Measurements from ENCODE around the gene PHF12. TPM values are rescaled to one million over a fixed set of nuclear protein-coding genes. Genes with fewer than 3 reads are reported as not detected.

The PHF12 gene
- total and polyA plus RNA-seq, 2 of the 8 experiments (the other 6 are each of a cell fraction or from before 2014, with no cell fraction given) = 38.8 to 65.7 TPM

DNA sequence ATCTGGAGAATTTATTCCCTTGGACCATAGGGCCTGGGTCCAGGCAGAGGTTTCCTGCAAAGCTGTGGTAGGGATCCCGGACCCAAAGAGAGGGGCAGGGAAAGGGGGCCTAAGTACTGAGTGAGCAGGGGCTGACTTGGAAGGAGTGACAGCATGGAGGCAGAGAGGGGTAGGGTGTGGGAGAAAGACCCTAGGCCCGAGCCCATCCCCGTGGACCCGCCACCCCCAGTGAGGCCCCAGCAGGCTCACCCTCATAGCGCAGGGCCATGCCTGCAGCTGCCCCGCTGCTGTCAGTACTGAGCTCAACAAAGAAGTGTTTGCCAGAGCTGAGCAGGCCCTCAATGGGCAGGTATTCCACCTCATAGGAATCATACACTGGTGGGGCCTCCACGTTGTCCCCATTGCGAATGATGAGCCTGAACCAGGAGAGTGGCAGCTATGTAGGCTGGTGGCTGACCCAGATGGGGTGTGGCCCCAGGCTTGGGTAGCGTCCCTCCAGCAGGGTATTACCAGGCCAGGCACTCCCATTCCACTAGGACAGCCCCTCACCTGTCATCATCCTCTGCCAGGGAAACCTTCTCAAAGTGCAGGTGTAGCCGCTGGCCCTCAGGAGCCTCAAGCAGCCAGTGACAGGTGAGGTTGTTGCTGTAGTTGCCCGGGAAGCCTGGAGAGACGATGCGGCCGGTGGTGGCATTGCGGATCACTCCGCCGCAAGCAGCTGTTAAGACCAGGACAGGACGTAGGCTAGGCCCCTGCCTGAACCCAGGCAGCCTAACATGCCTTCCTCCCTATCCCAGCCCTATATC, 9.1 kb upstream of the PHF12 start (continued):
- TF ChIP-seq, protein P1, sequence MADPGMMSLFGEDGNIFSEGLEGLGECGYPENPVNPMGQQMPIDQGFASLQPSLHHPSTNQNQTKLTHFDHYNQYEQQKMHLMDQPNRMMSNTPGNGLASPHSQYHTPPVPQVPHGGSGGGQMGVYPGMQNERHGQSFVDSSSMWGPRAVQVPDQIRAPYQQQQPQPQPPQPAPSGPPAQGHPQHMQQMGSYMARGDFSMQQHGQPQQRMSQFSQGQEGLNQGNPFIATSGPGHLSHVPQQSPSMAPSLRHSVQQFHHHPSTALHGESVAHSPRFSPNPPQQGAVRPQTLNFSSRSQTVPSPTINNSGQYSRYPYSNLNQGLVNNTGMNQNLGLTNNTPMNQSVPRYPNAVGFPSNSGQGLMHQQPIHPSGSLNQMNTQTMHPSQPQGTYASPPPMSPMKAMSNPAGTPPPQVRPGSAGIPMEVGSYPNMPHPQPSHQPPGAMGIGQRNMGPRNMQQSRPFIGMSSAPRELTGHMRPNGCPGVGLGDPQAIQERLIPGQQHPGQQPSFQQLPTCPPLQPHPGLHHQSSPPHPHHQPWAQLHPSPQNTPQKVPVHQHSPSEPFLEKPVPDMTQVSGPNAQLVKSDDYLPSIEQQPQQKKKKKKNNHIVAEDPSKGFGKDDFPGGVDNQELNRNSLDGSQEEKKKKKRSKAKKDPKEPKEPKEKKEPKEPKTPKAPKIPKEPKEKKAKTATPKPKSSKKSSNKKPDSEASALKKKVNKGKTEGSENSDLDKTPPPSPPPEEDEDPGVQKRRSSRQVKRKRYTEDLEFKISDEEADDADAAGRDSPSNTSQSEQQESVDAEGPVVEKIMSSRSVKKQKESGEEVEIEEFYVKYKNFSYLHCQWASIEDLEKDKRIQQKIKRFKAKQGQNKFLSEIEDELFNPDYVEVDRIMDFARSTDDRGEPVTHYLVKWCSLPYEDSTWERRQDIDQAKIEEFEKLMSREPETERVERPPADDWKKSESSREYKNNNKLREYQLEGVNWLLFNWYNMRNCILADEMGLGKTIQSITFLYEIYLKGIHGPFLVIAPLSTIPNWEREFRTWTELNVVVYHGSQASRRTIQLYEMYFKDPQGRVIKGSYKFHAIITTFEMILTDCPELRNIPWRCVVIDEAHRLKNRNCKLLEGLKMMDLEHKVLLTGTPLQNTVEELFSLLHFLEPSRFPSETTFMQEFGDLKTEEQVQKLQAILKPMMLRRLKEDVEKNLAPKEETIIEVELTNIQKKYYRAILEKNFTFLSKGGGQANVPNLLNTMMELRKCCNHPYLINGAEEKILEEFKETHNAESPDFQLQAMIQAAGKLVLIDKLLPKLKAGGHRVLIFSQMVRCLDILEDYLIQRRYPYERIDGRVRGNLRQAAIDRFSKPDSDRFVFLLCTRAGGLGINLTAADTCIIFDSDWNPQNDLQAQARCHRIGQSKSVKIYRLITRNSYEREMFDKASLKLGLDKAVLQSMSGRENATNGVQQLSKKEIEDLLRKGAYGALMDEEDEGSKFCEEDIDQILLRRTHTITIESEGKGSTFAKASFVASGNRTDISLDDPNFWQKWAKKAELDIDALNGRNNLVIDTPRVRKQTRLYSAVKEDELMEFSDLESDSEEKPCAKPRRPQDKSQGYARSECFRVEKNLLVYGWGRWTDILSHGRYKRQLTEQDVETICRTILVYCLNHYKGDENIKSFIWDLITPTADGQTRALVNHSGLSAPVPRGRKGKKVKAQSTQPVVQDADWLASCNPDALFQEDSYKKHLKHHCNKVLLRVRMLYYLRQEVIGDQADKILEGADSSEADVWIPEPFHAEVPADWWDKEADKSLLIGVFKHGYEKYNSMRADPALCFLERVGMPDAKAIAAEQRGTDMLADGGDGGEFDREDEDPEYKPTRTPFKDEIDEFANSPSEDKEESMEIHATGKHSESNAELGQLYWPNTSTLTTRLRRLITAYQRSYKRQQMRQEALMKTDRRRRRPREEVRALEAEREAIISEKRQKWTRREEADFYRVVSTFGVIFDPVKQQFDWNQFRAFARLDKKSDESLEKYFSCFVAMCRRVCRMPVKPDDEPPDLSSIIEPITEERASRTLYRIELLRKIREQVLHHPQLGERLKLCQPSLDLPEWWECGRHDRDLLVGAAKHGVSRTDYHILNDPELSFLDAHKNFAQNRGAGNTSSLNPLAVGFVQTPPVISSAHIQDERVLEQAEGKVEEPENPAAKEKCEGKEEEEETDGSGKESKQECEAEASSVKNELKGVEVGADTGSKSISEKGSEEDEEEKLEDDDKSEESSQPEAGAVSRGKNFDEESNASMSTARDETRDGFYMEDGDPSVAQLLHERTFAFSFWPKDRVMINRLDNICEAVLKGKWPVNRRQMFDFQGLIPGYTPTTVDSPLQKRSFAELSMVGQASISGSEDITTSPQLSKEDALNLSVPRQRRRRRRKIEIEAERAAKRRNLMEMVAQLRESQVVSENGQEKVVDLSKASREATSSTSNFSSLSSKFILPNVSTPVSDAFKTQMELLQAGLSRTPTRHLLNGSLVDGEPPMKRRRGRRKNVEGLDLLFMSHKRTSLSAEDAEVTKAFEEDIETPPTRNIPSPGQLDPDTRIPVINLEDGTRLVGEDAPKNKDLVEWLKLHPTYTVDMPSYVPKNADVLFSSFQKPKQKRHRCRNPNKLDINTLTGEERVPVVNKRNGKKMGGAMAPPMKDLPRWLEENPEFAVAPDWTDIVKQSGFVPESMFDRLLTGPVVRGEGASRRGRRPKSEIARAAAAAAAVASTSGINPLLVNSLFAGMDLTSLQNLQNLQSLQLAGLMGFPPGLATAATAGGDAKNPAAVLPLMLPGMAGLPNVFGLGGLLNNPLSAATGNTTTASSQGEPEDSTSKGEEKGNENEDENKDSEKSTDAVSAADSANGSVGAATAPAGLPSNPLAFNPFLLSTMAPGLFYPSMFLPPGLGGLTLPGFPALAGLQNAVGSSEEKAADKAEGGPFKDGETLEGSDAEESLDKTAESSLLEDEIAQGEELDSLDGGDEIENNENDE (IDR thresholded peaks at IDR 0.05; ENCODE audit: insufficient replicate concordance, low read length) = no peak
- TF ChIP-seq BACH1 (IDR thresholded peaks at IDR 0.05; ENCODE audit: low read length) (no peak), HDAC6 (IDR thresholded peaks at IDR 0.05; ENCODE audit: low read depth, low read length) (no peak), RAD21 (IDR thresholded peaks at IDR 0.05 in 1 of 2, conservative IDR thresholded peaks at IDR 0.05 in 1 of 2; ENCODE audit: low read depth in 2 of 2, low read length in 2 of 2) (no peak), RFX5 (IDR thresholded peaks at IDR 0.05; ENCODE audit: borderline replicate concordance, low read depth, low read length) (no peak)
- TF ChIP-seq, protein P2, sequence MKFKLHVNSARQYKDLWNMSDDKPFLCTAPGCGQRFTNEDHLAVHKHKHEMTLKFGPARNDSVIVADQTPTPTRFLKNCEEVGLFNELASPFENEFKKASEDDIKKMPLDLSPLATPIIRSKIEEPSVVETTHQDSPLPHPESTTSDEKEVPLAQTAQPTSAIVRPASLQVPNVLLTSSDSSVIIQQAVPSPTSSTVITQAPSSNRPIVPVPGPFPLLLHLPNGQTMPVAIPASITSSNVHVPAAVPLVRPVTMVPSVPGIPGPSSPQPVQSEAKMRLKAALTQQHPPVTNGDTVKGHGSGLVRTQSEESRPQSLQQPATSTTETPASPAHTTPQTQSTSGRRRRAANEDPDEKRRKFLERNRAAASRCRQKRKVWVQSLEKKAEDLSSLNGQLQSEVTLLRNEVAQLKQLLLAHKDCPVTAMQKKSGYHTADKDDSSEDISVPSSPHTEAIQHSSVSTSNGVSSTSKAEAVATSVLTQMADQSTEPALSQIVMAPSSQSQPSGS (IDR thresholded peaks at IDR 0.05; ENCODE audit: low read length) = no peak
